ENCODE results near the gene COL26A1.
A peak's percentile ranks its signal among the peaks of the same experiment; 100 is the strongest.
"Not testable (repeated sequence)": the region's sequence is repeated elsewhere in the genome, so short reads cannot be mapped to it uniquely, and the experiment has no call there.

Gene COL26A1

DNA sequence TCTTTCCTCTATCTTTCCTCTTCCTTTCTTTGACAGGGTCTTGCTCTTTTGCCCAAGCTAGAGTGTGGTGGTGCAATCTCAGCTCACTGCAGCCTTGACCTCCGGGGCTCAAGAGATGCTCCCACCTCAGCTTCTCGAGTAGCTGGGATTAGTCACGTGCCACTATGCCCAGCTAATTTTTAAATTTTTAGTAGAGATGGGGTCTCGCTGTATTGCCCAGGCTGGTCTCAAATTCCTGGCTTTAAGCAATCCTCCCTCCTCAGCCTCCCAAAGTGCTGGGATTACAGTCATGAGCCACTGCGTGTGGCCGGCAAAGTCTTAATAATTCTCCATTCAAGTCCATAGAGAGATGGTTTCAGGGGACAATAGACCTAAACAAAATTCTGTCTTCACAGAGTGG lies 40.2 kb downstream of the COL26A1 start:
- no peak for DNase-seq (ENCODE audit: low read depth)

DNA sequence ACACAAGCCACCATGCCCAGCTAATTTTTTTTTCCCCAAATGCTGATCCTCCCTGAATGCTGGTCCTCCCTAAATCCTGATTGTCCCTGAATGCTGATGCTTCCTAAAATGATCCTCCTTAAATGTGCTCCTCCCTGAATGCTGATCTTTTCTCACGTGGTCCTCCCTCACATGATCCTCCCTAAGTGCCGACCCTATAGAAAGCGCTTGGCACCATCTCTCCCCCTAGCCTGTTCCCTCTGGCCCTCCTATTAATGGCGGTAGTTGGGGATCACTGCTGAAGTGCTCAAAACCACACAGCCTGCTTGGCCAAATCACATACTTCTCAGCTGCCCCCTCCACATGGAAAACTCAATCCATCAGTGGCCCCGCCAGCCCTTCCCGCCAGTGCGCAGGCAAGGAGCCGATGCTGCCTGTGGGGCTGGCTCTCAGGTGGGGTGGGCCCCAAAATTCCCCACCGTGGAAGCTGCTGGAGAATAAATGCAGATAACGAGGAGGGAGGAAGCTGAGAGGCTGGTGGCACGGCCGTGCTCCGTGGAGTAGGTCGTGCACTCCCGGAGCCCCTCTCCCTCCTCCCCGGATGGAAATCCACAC lies 42.9 kb downstream of the COL26A1 start:
- DNase-seq (ENCODE audit: low read depth), result no peak

DNA sequence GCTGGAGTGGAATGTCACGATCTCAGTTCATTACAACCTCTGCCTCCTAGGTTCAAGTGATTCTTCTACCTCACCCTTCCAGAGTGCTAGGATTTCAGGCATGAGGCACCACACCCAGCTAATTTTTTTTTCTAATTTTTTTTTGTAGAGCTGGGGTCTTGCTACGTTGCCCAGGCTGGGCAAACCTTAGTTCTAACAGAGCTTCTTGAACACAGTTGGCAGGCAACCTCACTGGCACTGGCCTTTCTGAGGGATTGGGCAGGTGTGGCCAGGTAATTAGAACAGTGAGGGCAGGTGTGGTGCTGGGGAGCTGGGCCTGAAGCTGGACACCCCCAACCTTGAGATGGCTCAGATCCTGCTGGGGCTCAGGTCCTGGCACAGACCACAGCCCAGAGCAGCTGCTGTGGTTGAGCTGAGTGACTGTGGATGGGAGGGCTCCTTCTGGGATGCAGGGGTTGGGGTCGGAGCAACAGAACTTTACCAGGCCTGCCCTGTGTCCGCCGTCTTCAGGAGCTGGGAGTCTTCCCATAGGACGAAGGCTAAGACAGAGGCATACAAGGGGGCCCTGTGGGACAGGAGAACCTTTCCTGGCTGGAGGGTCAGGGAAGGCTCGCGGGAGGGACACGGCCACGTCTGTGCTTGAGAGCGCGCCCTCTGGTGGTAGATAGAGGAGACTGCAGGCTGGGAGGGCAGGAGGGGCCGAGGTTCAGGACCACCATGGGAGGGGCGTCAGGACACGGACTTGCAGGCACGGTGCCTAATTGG lies 48.2 kb downstream of the COL26A1 start:
- DNase-seq (ENCODE audit: low read depth), result no peak

DNA sequence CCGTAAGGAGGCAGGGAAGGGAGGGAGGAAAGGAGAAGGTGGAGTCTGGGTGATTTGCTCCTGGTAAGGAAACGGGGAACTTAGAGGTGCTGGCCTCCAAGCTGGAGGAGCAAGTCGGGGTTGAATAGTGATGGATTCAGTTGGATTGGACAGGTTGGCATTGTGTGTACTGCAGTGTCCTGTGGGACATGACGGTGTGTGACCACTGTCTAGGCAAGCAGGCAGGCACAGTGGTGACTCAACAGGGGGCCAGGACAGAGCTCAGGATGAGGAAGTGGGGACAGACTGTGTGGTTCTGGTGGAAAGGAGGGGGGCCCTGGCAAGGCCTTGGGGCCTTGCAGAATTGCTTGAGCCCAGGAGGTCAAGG lies 48.8 kb downstream of the COL26A1 start:
- no peak for DNase-seq (ENCODE audit: low read depth)

DNA sequence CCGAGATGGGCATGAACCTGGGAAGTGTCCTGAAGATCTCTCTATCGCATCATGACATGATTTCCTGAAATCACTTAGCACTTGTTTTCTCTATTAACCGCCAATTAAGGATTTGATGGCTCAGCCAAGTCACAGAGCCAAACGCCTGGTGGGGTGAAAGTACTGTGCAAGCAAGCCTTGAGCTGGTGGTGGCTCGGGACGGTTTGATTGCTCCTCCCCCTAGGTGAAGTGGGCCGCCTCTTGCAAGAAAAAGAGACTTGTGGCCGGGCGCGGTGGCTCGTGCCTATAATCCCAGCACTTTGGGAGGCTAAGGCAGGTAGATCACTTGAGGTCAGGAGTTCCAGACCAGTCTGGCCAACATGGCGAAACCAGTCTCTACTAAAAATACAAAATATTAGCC lies 50.3 kb downstream of the COL26A1 start:
- DNase-seq (ENCODE audit: low read depth), result no peak

DNA sequence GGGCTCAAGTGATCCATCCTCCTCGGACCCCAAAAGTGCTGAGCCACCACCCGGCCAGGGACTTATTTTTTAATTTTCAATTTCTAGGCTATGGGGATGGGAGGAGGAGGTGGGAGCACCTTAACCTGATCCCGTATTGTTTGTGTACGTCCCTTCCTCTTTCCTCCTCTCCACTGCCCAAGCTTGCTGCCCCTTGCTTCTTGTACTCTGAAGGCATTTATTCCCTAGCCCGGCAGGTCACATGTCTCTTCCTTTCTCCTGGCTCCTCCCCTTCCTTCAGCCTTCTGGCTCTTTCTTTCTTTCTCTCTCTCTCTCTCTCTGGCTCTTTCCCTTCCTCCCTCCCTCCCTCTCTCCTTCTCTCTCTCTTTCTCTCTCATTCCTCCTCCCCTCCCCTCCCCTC lies 56.0 kb downstream of the COL26A1 start:
- peak; percentile 17 for DNase-seq (ENCODE audit: low read depth)

DNA sequence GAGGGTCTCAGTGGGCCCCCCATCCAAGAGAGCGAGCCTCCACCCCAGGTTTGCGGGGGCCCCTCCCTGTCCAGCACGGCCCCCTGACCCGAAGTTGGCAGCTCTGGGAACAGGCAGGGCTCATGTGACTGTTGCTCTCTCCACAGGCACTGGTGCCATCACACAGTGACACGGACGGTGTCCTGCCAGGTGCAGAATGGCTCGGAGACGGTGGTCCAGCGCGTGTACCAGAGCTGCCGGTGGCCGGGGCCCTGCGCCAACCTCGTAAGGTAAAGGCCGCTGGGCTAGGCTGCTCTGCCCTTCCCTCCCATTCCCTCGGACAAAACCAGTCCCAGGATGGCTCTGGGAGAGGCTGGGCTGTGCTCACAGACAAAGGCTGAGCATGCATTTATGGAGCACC lies 57.2 kb downstream of the COL26A1 start:
- DNase-seq (ENCODE audit: low read depth), result no peak

DNA sequence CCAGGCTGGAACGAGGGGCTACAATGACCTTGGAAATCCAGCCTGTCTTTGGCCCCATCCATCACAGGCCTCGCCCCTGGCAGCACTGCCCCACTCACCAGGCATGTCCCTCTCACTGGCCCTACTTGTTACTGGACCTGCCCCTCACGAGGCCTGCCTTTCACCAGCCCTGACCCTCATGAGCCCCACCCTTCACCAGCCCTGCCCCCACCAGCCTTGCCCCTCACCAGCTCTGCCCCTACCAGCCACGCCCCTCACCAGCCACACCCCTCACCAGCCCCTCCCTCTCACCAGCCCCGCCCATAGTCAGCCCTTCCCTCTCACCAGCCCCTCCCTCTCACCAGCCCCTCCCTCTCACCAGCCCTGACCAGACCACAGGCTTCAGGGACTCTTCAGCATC lies 57.8 kb downstream of the COL26A1 start:
- peak; percentile 59 for DNase-seq (ENCODE audit: low read depth)

DNA sequence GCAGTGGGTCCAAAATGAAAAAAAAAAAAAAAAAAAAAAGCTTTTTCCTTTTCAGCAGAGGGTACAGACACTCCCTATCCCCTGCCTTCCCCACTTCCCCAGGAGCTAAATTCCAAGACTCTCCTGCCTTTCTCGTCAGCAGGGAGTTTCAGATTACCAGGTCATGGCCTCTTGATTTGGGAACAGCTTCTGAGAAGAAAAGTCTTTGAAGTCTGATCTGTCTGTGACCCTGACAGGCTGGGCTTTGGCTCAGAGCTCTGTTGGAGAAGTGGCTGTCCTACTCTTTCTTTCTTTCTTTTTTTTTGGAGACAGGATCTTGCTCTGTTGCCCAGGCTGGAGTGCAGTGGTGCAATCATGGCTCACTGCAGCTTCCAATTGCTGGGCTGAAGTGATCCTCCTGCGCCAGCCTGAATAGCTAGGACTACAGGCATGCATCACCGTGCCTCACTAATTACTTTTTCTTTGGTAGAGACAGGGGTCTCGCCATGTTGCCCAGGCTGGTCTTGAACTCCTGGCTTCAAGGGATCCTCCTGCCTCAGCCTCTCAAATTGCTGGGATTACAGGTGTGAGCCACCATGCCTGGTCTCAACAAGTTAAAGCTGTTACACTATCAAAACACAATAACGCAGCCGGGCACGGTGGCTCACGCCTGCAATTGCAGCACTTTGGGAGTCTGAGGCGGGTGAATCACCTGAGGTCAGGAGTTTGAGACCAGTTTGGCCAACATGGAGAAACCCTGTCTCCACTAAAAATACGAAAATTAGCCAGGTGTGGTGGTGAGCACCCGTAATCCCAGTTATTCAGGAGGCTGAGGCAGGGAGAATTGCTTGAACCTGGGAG lies 59.9 kb downstream of the COL26A1 start:
- DNase-seq (ENCODE audit: low read depth), result no peak

DNA sequence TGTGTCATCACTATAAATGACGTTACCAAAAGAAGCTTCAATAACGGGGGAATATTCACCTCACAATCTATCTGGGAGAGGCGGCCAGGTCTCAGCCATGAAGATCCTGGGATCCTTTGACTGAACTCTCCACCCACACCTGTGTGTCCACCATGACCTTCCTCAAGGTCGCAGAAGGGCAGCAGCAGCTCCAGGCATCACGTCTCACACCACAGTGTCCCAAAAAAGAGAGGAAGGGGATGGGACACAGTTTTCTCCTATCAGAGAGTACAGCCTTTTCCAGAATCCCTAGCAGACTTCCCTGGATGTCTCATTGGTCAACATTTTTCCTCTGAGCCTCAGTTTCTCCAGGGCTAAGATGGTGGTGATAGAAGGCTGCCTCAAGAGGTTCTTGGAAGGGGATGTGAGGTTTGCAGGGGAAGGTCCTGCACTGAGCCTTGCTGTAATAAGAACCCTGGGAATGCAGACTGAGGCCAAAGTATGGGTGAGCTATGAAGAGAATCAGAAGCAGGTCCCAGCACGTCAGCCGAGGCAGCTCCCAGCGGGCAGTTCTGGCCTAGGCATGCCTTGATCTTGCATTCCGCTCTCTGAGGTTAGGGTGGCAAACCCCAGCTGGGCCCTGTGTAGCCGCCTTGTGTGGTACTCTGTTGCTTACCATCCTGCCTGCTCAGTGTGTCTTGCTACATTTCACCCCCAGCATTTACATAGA lies 63.8 kb downstream of the COL26A1 start:
- DNase-seq (ENCODE audit: low read depth), result no peak

DNA sequence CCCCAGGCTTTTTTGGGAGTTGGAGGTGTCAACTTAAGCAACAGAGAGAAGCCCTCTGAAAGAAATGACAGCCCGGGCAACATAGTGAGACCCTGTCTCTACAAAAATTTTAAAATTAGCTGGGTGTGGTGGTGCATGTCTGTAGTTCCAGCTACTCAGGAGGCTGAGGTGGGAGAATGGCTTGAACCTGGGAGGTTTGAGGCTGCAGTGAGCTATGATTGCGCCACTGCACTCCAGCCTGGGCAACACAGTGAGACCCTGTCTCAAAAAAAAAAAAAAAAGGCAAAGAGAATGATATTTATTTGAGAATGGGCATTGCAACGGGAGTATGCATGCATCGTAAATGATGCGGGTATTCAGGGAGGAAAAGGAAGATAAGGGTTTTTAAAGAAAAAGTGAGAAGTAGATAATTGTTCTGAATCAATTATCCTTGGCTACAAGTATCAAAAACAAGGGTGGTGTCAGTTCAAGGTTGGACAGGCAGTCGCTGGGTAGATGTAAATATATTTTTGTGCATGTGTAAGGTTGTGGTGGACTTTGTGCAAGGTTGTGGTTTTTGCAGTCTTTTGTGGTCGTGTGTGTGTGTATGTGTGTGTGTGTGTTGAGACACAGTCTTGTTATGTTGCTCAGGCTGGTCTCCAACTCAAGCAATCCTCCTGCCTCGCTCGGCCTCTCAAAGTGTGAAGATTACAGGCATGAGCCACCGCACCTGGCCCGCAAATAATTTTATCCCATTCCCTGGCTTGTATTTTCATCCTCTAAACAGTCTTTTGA lies 65.6 kb downstream of the COL26A1 start:
- no peak for DNase-seq (ENCODE audit: low read depth)

DNA sequence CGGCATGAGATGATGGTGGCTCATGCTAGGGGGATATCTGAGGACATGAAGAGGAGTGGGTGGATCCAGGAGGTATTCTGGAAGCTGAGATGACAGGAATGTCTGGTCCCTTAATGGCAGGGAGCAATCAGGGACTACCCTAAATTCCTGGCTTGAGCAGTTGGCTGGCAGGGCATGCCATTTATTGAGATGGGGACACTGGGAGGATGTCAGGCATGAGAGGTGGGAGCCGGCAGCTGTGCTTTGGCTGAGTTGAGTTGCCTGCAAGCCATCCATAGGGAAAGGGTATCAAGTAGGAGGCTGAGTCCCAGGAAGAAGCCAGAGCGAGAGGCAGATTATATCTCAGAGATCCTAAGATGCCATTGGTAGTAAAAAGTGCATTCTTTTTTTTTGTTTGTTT lies 69.6 kb downstream of the COL26A1 start:
- no peak for DNase-seq (ENCODE audit: low read depth)

DNA sequence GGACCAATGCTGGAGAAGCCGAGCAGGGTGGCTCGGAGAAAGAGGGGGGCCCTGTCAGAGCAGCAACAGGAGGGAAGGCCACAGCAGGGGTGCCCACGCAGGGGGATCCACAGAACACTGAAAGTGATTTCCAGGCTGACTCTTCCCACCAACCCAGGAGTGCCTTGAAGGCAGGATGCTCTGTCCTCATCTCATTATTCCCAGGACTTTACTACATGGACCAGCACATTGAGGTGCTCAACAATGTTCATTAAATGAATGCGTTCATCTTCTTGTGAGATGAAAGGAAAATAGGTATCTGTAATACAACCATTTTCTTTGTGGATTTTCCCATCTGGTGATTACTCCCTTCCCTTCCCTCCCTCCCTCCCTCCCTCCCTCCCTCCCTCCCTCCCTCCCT lies 71.0 kb downstream of the COL26A1 start:
- no peak for DNase-seq (ENCODE audit: low read depth)

DNA sequence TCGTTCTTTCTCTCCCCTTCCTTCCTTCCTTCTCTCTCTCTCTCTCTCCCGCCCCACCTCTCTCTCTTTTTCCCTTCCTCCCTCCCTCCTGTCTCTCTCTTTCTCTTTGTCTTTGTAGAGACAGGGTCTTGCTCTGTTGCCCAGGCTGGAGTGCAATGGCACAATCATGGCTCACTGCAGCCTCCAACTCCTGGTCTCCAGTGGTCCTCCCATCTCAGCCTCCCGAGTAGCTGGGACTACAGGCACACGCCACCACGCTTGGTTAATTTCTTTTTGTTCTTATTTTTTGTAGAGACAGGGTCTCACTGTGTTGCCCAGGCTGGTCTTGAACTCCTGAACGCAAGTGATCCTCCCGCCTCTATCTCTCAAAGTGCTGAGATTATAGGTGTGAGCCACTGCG lies 71.5 kb downstream of the COL26A1 start:
- DNase-seq (ENCODE audit: low read depth), result not testable (repeated sequence)

DNA sequence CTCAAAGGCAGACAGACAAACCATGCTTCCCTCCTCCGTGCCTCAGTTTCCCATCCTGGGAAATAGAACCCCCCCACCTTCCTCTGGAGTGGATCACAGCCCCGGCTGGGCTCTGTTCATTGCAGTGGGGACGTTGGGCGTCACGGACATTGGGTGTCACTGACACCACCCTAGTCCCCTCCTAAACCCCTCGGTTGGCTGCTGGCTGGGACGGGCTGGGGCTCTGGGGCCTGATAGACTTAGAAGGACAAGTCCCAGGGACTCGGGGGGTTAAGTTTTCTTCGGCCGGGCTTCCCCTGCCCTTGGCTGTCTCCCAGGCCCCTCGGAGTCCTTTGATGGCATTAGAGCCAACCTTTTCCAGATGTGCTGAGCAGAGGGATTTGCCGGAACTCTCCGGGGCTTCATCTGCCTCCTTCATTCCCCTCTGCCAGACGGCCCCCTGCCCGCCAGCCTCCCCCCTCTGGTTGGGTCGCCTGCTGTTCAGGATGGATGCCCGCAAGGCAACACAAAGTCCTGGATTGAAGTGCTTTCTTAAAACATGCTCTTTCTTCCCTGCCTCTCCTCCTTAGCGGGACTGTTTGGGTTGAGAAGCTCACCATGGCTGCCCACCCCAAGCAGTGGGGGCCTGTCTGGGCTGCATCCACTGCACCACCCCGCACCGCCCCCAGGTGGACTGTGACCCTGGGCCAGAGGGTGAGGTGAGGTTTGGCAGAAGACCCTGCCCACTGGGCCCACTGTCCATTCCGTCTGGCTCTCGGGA lies 73.0 kb downstream of the COL26A1 start:
- DNase-seq (ENCODE audit: low read depth), result no peak

DNA sequence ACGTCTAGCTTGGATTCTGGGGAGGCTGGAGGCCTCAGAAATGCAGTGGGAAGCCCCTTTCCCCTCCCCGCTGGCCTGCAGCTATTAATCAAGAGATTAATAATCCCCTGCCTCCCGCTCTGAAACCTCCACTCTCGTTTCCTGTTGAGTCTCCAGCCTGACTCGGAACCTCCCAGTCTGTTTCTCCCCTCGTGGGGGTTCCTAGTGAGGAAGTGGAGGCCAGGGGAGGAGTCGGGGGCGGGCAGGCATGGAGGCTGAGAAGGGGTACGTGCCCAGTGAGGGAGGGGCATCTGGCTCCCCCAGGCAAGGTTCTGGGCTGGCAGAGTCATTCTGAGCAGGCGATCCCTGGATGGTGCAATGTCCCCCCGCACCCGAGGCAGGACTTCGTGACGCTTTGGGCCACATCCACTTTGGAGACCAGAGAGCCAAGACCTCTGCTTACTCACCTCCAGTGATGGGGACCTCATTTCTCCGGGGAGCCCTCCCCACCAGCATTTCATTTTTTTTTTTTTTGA lies 73.6 kb downstream of the COL26A1 start:
- no peak for DNase-seq (ENCODE audit: low read depth)

DNA sequence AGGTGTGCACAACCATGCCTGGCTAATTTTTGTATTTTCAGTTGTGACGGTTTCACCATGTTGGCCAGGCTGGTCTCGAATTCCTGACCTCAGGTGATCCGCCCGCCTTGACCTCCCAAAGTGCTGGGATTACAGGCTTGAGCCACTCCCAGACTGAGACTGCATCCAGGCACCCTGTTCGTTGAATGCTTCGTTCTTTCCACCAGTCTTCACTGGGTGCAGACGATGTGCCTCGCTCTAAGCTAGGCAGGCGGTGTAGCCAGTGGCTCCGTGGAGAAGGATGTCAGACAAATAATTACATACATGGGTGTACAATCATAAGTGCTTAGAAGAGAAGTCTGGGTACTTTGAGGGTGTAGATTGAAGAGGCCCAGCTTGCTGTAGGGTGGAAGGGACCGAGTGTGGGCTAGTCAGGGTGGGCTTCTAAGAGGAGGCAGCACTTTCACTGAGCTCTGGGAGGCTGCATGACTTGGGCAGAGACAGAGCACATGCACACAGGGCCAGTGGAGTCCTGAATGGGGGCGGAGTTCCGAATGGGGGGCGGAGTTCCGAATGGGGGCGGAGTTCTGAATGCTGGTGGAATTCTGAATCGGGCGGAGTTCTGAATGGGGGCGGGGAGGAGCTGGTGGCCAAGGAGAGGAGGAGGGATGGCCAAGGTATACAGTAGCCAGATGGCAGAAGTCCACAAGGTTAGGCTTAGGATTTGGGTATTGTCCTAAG lies 74.3 kb downstream of the COL26A1 start:
- DNase-seq (ENCODE audit: low read depth), result no peak

DNA sequence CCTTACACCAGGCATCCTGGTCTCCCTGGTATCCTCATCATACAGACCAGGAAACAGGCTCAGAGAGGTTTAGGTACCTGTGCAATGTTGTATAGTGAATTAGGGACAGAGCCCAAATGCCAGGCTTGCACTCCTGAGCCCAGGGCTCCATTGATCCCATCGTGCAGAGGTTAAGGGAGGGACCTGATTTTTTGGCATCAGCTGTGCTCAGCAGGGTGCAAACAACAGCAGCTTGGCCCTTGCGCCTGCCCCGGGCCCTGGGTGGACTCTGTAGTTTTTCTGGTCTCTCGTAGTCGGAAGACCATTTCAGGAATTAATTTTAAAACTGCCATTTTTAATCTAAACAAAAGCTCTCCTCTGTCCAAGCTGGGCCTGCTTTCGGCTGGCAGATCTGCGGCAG lies 79.2 kb downstream of the COL26A1 start:
- no peak for DNase-seq (ENCODE audit: low read depth)

DNA sequence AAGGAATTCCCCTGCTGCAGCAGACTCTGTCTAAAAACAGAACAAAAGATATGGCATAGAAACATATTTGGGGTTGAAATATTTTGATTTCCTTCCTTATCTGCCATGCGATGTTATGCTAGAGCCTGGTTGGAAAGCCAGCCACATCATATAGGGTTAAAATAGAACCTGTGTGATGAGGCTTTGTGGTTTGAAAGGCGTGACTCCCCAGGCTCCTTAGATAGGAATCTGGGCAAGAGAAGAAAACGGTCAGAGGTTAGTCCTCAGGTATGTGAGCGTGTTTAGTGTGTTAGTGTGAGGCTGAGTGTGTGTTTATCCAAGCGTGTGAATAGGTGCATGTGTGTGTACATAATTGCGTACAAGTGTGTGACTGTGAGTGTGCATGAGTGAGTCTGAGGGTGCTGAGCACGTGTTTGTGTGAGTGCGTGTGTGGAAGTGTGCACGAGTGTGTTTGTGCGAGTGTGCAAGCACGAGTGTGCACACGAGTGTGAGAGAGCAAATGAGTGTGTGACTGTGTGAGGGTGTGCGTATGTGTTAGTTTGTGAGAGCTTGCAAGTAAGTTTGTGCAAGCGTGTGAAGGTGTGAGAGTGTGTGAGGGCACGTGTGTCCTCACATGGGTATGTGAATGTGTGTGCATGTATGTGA lies 79.9 kb downstream of the COL26A1 start:
- DNase-seq (ENCODE audit: low read depth), result no peak

DNA sequence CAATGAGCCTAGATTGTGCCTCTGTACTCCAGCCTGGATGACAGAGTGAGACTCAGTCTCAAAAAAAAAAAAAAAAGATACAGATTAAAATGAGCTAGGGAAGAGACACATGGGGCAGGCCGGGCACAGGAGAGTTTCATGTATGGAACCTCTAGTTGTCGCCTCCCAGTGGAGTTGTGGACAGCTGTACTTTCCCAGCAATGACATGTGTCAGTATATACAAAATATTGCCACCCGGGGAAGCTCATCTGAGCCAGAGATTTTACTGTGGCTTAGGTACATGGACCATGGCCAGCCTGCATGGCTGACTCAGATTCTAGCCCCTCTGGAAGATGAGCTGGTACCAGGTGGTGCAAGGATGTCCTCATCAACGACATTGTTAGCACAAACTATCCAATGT lies 87.4 kb downstream of the COL26A1 start:
- DNase-seq (ENCODE audit: low read depth), result no peak

All from CMK (cell line).